HG02885 (cell line): ENCODE measurements around the gene CGB8.
"Not testable (repeated sequence)": the region's sequence is repeated elsewhere in the genome, so short reads cannot be mapped to it uniquely, and the experiment has no call there.

Experiments
- ATAC-seq: cut with Tn5 transposase; IDR thresholded peaks from one replicate; pipeline ENCODE4 v1.9.1; 2021; ENCODE audit warnings: mild to moderate bottlenecking; ENCODE audit not compliant: unreplicated experiment, poor library complexity

The CGB8 gene

DNA sequence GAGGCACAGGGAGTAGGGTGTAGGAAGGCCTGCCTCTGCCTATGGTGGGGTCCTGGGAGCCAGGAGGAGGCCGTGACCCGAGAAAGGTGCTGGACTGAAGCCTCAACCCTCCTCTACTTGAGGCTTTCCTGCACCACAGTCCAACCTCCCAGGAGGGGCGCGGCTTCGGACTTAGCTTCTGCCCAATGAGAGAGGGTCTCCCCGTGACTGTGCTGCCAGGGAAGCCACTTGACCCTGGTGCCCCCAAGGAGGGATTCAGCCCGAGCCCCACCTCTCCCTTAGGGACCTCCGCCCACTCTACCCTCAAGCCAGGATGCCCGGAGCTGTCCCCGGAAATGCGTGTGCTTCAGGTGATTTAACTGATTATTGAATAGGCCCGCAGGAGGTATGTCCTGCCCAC, at the start of gene CGB8:
Gene CGB8 (minus strand): TSS at position 101 of the 400 bp plus-strand sequence. CDS start 372 bp downstream, outside the sequence.
- not testable (repeated sequence) for ATAC-seq

DNA sequence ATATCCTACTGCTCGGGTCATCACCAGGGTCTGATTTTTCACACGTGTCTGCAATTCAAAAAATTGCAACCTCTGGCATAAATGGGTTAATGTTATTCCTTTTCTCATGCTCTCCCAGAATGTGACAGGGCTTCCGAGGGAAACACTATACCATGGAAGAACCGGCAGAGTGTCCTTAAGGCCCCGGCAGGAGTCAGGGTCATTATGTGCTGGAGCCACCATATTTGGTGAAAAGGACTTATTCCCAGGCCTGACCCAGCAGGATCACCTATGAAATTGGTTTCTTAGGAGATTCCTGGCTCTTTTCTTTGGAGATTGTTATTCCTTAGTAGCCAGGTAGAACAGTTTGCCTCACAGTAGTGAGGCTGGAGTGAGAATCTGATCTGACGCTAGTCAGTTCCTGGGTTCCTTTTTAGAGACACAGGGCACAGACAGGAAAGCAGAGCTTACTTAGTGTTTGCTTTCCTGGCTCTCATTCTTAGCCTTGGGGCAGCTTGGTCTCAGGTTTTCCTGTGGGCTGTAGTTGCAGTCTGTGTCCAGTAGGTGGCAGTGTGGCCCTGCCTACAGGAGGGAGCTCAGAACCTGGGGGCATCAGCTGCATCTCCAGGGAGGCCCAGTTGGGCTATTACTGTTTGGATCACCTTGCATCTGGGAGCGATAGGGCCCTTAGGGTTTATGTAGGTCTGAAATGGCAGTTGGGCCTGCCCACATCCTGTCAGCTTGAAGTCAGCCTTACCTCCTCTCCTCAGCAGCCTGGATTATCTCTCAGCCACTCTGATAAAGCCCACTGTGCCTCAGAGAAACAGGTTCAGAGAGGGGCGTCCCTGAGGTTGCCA, 48.8 kb upstream of the CGB8 start:
- ATAC-seq, result no peak

GRCh38 chr19:49094505-49095482, 45.9 kb upstream of the CGB8 start:
- ATAC-seq, result no peak

DNA sequence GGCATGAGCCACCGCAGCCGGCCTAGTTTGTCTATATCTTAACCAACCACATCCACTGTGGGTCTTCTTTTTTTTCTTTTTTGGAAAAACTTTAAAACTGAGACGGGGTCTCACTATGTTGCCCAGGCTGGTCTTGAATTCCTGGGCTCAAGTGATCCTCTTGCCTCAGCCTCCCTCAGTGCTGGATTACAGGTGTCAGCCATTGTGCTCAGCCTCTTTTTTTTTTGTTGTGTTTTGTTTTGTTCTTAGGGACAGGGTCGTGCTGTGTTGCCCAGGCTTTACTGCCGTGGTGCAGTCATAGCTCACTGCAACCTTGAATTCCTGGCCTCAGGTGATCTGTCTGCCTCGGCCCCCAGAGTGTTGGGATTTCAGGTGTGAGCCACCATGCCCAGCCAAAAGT, 43.8 kb upstream of the CGB8 start:
- no peak for ATAC-seq

DNA sequence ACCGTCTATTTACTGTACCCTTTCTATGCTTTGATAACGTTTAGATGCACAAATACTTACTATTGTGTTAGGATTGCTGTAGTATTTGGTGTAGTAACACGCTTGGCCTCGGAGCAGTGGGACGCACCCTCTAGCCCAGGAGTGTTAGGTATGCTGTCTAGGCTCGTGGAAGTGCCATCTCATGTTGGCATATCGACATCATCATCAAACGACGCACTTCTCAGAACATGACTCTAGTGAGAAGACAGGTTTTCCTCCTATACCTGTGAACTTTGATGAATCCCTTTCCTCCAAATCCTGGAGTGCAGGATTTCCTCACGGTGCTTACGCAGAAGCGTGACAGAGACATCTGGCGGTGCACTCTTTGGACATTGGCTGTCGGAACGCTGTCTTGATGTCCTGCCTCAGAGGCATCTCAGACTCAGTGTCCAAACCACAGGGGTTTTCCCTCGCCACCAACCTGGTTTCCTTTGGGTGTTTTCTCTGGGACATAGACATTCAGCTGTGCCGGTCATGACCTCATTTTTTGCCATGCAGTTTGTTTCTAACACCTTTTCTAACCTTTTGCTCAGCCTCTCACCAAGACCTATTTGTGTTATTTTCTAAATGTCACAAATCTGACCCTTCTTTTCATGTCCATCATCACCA, 42.6 kb upstream of the CGB8 start:
- no peak for ATAC-seq

DNA sequence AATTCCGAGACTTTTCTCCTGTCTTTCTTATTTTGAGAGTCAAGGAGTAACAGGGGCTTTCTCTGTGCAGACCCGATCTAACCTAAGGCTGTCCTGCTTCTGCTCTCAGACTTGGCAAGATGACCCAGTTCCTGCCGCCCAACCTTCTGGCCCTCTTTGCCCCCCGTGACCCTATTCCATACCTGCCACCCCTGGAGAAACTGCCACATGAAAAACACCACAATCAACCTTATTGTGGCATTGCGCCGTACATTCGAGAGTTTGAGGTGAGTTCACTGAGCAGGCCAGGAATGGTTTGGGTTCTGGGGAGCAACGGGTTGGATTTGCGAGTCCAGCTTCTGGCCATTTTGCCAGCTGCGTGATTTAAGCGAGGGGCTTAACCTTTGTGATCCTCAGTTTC, 37.4 kb upstream of the CGB8 start:
- ATAC-seq, result no peak

DNA sequence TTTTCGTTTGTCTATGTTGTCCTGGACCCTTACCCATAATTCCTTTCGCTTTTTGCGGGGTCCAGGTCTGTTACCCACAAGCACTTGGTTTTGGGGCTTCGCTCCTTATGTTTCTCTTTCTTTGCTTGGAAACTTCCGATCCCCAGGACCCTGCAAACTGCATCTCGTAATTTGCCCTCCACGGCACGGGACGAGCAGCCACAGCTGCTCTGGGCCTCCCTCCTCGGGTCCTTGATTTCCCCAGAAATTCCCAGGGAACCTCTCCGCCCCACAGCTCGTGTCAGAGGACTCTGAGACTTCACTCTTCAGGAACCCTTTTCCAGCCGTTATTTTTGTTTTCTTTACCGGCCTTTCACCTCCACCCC, 36.9 kb upstream of the CGB8 start:
- ATAC-seq, result no peak

- ATAC-seq, result peak; percentile 91
Observed at GRCh38 chr19:49085020-49085867, 36.3 kb upstream of the CGB8 start, which contains the start of gene SNRNP70. SNRNP70 (plus strand) TSS chr19:49085451; CDS start chr19:49086415, 964 bp downstream.

- ATAC-seq, result no peak
Observed at GRCh38 chr19:49084206-49085019, 35.5 kb upstream of the CGB8 start.

GRCh38 chr19:49081273-49081672, 32.4 kb upstream of the CGB8 start:
- ATAC-seq, result no peak

DNA sequence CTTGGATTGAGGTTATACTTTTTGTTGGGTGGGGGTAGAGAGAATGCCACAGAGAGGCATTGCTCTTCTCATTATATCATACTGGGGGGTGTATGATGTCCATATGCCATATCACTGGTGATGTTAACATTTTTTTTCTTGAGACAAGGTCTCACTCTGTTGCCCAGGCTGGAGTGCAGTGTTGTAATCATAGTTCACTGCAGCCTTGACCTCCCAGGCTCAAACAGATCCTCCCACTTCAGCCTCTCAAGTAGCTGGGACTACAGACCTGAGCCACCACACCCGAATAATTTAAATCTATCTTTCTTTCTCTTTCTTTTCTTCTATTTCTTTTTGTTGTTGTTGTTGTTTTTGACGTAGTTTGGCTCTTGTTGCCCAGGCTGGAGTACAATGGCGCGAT, 31.5 kb upstream of the CGB8 start:
- ATAC-seq, result no peak

DNA sequence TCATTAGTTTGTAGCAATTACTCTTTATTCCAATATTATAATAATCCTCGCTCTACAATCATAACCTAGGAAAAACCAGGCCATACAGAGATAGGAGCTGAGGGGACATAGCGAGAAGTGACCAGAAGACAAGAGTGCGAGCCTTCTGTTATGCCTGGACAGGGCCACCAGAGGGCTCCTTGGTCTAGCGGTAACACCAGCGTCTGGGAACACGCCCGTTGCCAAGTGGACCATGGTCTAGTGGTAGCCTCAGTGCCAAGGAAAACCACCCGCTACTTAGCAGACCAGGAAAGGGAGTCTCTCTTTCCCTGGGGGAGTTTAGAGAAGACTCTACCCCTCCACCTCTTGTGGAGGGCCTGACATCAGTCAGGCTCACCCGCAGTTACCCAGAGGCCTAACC, 26.0 kb upstream of the CGB8 start:
- not testable (repeated sequence) for ATAC-seq

GRCh38 chr19:49073514-49074378, 24.8 kb upstream of the CGB8 start:
- ATAC-seq, result no peak

DNA sequence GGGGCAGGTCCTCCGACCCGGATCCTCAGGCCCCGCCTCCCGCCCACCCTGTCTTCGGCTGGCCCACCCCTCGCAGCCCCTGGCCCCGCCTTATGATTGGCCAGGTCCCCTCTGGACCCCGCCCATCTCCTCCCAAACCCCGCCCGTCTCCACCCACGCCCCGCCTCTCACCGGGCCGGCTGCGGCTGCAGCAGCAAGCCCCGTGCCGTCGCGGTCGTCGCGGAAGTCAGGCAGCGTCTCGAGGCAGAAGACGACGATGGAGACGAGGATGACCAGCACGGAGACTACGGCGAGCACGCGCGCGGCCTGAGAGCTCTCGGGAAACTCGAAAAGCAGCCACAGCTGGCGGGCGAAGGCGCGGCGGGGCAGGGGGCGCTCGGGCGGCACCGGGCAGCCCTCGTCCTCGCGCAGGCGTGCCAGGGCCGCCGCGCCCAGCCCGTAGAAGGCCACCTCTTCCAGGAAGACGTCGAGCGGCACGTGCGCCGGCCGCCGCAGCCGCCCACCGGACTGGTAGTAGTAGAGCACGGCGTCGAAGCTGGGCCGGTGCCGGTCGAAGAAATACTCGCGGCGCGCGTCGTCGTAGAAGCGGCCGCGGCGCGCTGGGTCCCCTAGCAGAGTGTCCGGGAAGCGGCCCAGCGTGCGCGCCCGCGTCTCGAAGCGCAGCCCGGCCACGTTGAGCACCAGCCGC, 23.1 kb upstream of the CGB8 start:
- no peak for ATAC-seq

DNA sequence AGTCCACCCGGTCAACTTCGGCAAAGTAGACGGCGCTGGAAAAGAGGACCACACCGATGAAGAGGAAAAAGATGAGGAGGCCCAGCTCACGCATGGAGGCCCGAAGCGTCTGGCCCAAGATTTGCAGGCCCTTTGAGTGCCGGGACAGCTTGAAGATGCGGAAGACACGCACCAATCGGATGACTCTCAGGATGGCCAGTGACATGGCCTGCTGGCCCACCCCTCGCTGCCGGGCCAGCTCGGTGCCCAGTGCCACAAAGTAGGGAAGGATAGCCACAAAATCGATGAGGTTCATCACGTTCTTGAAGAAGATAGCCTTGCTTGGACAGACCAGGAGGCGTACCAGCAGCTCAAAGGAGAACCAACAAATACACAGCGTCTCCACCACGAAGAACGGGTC, 21.5 kb upstream of the CGB8 start:
- no peak for ATAC-seq

GRCh38 chr19:49069026-49069425, 20.1 kb upstream of the CGB8 start:
- no peak for ATAC-seq

GRCh38 chr19:49067554-49067953, 18.6 kb upstream of the CGB8 start:
- no peak for ATAC-seq
